Amniotic epithelial cell (primary cell): ENCODE measurements around the gene SEC24D.

Experiments used
- DNase-seq: peaks from one replicate; pipeline ENCODE4 v3.0.0-alpha.2; 2010; ENCODE audit warnings: low read depth

The SEC24D gene

GRCh38 chr4:118752551-118752950, 83.4 kb downstream of the SEC24D start:
- peak; percentile 54 for DNase-seq

GRCh38 chr4:118751629-118752323, 84.2 kb downstream of the SEC24D start:
- peak; percentile 60 for DNase-seq

DNA sequence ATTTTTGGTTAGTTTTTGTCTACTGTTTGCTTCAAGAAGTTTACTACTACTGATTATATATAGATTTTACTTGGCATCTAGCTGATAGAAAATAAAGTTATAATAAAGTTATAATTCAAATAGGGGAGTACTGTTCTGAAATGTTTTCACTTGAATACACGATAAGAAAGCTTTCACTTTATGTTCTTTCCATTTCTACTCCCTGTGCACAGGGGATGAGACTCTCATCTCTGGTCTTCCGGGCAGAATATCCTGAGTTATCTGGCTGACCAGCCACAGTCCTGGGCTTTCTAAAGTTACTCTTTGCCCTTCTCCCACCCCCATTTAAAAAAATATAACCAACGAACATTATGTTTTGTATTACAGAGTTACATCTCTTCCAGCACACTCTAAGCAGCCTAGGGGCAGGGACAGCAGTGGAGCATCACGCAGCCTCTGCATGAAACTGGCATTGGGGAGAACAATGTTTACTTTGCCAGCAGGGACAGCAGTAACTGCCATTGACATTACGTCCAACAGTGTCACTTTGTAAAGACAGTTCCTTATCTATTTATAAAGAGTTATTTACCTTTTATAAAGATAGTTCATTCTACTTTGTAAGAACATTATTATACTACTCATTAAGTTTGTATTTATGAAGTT, 86.5 kb downstream of the SEC24D start:
- no peak for DNase-seq

- no peak for DNase-seq
Measured at GRCh38 chr4:118746251-118746919, 89.5 kb downstream of the SEC24D start.

DNA sequence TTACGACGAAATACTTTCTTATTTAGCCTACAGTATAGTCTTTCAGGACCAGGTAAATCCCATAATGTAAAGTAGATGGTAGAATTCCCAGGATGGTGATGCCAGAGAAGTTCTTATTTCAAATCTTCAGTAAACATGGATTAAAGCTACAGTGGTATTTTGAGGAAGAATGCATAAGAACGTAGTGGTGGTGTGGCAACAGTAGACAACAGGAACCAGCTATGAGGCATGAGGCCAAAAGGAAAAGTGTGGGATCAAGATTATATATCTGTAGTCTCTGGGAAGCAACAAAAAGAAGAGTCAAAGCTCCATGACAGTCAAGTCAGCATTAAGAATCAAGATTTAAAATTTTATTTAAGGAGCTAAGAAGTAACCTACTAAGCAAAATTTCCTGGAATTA, 90.6 kb downstream of the SEC24D start:
- DNase-seq: peak; percentile 90

DNA sequence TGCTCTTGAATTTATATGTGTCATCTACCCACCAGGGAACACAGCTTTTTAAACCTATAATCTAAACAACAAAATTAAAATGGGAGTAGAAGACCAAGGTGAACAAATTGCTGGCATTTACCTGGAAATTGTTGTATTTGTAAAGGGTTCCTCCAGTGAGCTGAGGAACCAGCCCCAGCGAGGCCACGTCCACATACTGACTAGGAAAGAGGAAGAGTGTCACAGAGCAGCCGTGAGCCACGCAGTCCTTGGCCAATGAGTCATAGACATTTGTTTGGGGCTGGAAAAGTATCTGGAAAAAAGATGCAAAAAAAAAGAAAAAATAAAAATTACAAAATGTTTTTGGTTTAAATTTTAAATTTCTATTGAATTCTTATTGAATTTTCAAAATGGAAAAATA, 92.1 kb downstream of the SEC24D start:
- DNase-seq: no peak

- peak; percentile 46 for DNase-seq
Measured at GRCh38 chr4:118742050-118742449, 93.9 kb downstream of the SEC24D start.

GRCh38 chr4:118741301-118741855, 94.5 kb downstream of the SEC24D start:
- peak; percentile 54 for DNase-seq

DNA sequence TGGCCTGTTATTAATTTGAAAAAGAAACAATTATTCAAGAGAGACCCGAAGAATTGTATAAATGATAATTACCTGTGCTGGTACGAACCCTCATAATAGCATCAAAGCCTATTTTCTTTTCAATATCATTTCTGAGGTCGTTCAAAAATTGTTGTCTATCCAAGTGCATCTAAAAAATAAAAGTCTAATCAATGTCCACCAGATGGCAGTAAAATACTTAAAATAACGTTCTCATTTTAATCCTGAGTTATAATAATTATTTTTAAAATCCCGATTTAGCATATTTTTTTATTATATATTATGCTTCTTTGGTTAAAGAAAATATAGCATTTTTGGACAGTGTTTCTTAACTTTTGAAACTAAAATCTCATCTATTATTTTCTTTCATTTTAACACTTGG, 95.1 kb downstream of the SEC24D start:
- no peak for DNase-seq

DNA sequence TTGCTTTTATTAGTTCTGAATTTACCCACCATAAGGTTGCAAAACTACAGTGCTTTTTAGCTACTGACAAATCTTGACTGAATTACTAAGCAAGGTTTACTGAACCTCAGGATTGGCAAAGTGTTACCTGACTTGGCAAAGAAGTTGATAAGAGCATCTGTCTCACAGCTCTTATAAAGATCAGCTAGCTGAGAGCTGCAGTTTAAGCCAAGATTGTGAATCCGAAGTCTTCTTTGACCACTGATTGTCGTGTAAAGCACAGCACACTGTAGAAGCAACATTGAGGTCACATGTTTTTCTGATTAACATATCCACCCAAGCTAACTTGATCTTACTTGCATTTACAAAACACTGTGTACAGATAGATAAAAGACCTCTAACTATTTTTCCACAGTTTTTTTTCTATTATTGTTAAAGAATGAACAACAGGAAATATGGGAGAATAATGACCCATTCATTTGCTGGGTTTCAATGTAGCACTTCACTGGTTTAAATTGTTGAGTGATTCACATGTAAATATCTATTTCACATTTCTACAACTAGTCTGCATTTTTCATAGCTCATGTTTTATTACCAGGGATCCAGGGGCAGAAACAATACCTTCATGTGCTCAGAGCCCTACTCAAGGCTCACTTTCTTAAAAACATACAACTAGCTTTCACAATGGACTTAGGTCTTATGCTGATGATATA, 96.8 kb downstream of the SEC24D start:
- no peak for DNase-seq

DNA sequence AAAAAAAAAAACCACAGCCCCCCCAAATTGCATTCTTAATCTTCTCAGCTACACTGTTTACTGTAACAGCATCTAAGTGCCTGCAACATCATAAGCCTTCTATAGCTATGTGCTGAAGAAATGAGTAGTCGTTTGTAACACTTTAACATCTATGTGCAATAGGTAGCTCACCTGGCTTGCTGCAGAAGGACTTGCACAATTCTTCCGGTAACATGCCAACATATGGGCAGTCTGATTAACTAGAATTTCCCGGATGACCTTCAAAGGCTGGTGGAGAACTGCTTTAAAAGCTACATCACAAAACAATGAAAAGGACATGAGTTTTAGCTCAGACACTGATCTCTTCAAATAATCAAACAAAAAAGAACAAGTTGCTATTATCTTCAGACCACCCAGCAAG, 97.8 kb downstream of the SEC24D start:
- DNase-seq: no peak

- DNase-seq: no peak
Measured at GRCh38 chr4:118736900-118737299, 99.0 kb downstream of the SEC24D start.

GRCh38 chr4:118734491-118735205, 101.3 kb downstream of the SEC24D start:
- DNase-seq: peak; percentile 87

DNA sequence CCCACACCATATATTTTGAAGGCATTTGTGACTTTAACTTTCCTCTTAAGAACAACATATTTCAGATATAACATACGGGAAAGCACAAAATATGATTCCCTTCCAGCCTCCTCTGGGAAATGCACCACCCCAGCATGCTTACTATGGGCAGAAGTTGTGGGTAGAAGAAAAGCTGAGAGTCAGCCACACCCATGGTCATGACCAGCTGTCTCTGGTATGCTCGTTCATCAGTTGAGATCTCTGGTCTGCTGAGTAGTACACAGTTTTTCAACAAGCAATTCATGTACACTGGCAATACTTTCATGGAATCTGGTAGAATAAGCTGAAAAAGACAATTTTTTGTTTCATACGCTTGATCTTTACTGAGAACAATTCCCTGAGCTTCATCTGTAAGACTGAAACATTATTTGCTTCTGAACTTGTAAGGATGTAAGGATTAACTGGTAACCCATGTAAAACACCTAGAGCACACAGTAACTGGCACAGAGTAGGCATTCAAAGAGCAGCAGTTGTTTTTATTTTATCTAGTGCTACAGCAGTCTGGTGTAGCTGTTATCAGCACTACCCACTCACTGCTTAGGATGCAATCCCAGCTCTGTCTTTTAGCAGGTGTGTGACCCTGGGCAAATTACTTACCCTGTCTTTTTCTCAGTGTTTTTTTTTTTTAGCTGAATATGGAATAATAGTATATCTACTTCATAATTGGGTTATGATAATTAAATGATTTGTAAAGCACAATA, 103.2 kb downstream of the SEC24D start:
- peak; percentile 79 for DNase-seq

- DNase-seq: peak; percentile 31
Measured at GRCh38 chr4:118730683-118731082, 105.2 kb downstream of the SEC24D start.

- DNase-seq: peak; percentile 84
Measured at GRCh38 chr4:118729287-118730286, 106.3 kb downstream of the SEC24D start.

GRCh38 chr4:118727360-118727759, 108.6 kb downstream of the SEC24D start:
- DNase-seq: no peak

GRCh38 chr4:118723369-118723768, 112.6 kb downstream of the SEC24D start:
- no peak for DNase-seq

DNA sequence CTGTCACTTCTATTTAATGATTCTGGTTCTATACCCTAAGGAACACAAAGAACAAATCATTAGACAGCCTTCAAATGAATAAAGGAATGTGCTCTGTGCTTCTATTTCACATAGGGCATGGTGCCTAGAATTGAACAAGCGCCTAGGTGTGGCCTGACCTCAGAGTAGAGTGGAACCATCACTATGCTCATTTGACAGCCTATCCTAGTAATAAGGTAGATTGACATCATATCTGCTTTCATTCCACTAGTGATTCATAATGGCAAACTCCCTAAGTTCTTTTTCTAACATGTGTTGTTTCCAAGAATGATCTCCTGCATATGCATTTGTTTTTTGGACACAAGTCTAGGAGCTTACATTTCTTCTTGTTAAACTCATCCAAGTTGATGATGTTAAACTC, 114.2 kb downstream of the SEC24D start:
- no peak for DNase-seq
